Measurements from ENCODE around the gene KIF2B.

DNA sequence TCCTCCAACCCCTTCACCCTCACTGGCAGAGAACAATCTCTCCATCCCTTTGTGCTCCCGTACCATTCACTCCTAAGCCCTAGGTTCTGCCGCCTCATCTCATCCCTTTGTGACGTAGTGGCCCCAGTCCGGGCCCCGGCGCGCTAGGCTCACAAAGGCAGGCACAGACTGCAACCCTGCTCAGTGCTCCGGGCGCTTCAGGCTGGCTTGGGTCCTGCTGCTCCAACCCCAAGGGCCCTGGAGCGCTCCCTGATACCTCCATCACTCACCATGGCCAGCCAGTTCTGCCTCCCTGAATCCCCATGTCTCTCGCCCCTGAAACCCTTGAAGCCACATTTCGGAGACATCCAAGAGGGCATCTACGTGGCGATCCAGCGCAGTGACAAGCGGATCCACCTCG lies at the start of gene KIF2B:
- TF ChIP-seq EZH2 (optimal IDR thresholded peaks at IDR 0.05; ENCODE audit: low read depth, low read length): no peak
- TF ChIP-seq, protein P1, sequence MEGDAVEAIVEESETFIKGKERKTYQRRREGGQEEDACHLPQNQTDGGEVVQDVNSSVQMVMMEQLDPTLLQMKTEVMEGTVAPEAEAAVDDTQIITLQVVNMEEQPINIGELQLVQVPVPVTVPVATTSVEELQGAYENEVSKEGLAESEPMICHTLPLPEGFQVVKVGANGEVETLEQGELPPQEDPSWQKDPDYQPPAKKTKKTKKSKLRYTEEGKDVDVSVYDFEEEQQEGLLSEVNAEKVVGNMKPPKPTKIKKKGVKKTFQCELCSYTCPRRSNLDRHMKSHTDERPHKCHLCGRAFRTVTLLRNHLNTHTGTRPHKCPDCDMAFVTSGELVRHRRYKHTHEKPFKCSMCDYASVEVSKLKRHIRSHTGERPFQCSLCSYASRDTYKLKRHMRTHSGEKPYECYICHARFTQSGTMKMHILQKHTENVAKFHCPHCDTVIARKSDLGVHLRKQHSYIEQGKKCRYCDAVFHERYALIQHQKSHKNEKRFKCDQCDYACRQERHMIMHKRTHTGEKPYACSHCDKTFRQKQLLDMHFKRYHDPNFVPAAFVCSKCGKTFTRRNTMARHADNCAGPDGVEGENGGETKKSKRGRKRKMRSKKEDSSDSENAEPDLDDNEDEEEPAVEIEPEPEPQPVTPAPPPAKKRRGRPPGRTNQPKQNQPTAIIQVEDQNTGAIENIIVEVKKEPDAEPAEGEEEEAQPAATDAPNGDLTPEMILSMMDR (IDR thresholded peaks at IDR 0.05; ENCODE audit: low read length): no peak
